DMS 273 (cell line): Measurements from ENCODE around the gene SECTM1.
A peak's percentile ranks its signal among the peaks of the same experiment; 100 is the strongest.

Experiments used
- DNase-seq: peaks from one replicate; lab custom pipeline; 2025; ENCODE audit not compliant: unreplicated experiment; lab: John Stamatoyannopoulos, UW

The SECTM1 gene

GRCh38 chr17:82282239-82283207, 51.0 kb downstream of the SECTM1 start:
- DNase-seq: no peak

DNA sequence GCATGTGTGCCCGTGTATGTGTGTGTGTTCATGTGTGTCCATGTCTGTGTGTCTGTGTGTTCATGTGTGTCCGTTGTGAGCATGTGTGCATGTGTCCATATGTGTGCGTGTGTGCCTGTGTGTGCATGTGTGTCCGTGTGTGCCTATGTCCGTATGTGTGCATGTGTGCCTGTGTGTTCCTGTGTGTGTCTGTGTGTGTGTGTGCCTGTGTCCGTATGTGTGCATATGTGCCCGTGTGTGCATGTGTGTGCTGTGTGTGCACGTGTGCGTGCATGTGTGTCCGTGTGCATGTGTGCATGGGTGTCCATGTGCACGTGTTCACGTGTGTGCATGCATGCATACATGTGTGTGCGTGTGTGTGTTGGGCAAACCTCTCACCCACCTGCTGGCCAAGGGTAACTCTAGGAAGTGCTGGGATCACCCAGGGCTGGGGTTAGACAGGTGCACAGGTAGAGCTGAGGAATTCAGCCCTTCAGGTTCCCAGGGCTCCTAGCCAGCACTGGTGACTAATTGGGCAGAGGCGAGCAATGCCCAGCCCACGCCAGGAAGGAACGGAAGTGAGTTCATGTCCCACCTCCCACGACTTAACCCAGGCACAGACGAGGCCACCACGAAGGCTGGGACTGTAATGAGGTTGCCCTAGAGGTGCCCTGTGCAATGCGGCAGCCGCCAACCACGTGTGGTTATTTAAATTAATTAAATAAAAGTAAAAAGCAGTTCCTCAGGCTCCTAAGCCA, 51.9 kb downstream of the SECTM1 start:
- no peak for DNase-seq

DNA sequence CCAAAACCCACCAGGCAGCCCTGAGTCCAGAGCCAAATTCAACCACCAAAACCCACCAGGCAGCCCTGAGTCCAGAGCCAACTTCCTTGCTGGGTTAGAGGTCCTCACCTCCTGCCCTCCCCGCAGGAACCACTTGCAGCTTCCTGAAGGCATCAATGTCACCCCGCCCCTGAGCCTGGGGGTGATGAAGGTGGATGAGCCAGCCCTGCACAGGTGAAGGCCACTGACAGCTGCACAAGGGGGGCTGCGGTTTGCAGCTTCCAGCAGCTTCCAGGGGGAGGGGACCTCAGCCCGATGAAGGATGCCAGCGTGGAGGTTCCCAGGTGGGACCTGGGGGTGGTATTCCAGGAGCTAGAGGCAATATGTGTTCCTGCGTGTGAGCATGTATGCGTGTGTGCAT, 52.5 kb downstream of the SECTM1 start:
- DNase-seq: no peak

DNA sequence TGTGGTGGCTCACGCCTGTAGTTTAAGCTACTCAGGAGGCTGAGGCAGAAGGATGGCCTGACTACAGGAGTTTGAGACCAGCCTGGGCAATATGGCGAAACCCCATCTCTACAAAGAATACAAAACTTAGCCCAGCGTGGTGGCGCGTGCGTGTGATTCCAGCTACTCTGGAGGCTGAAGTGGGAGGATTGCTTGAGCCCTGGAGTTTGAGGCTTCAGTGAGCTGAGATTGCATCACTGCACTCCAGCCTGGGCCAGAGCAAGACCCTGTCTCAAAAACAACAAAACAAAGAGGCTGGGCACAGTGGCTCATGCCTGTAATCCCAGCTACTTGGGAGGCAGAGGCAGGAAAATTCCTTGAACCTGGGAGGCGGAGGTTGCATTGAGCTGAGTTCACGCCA, 53.0 kb downstream of the SECTM1 start:
- DNase-seq: no peak

- no peak for DNase-seq
These were observed 54.7 kb downstream of the SECTM1 start for GRCh38 chr17:82278786-82279391.

DNA sequence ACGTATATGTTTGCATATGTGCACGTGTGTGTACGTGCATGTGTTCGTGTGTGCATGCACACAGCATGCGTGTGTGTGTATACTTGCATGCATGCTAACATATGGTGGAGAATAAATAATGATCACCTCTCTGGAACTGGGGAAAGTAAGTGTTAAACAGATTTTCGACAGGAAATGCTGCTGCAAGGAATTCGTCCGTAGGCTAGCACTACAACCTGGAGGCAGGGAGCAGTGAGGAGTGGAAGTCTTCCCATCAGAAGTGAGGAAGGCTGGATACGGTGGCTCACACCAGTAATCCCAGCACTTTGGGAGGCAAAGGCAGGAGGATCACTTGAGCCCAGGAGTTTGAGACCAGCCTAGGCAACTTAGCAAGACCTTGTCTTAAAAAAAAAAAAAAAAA, 55.3 kb downstream of the SECTM1 start:
- no peak for DNase-seq

GRCh38 chr17:82277851-82278250, 55.7 kb downstream of the SECTM1 start:
- DNase-seq: peak; percentile 74

GRCh38 chr17:82276938-82277337, 56.6 kb downstream of the SECTM1 start:
- no peak for DNase-seq

DNA sequence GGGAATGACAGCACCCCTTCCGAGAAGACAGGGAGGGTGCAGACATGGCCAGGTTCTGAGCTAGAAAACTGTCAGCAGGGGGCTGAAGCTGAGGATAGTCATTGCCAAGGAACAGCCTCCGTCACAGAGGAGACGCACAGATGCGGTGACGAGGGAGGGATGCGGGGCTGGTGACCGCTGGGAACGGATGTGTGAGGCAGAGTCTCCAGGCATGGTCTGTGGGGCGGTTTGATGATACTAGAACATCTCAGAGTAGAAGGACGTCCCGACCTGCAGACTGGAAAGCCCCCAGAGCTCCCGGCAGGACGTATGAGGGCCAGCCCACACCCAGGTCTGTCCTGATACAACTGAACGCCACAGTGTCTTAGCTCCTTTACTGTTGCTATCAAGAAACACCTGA, 58.2 kb downstream of the SECTM1 start:
- no peak for DNase-seq

GRCh38 chr17:82274134-82275020, 59.2 kb downstream of the SECTM1 start:
- DNase-seq: no peak

DNA sequence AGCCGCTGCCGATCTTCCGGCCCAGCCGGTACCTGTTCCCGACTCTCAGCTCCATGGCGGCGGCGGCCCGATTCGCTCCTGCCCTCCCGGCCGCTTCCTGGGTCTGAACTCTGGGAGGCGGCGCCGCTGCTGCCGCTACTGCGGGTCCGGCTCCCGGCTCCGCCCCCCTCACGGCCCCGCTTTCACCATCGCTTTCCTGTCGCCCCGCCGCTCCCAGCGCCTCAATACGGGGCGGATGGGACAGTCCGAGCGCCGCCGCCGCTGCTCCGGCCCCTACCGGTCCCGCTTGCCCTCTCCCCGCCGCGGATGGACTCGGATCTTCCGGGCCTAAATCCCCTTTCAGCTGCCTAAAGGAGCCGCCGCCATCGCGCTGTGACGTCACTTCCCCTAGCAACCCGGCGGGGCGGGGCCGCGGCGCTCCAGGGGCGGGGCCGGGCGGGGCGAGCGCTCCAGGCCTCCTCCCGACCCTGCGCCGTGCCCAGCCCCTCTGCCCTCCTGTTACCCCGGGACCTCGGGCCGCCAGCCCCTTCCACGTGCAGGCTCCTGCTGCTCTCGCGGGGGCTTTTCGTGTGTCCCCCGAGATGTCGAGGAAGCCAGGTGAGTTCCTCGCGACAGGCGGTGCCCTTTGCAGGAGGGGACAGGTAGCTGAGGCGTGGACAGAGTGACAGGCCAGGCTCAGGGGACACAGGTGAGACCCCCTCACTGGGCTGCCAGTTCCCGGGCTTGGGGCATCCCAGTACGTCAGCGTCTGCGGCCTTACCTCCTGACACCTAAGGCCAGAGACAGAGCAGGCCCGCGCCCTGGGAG, 60.0 kb downstream of the SECTM1 start, which contains the start of gene CSNK1D:
Gene CSNK1D (minus strand): TSS at position 374 of the 807 bp plus-strand sequence. CDS start 319 bp downstream, at position 55.
- peak; percentile 94 for DNase-seq

DNA sequence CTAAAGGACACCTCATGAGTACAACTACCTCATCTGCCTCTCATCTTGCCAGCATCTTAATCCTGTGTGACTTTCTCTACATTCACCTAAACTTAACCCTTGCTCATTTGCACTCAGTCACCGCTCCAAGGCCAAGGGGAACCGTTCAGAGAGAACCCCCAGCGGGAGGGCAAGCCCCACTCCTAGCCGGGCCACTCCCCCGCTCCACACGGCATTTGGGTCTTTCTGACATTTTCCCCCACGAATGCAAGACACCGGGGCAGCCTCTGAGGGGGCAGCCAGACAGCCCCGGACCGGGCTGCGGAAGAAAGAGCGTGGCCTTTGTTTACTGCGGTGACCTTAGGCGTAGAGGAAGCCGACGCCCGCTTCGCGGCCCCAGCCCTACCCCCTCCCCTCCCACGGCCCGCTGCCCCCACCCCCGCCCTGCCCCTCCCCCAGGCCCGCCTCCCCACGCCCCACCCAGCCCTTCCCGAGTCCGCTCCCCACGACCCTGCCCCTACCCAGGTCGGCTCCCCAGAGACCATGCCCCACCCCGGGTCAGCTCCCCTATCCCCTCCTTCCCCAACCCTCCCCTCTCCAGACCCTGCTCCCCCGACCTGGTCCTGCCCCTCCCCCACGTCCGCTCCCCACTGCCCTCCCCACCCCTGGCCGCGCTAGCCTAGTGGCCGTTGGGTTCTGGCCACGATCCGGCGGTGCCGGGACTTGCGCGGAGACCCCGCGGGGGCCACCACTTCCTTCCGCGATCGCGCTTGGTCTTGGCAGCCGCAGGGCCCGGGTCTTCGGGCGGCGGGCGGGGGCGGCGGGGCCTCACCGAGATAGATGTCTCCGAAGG, 60.9 kb downstream of the SECTM1 start:
- DNase-seq: peak; percentile 56

DNA sequence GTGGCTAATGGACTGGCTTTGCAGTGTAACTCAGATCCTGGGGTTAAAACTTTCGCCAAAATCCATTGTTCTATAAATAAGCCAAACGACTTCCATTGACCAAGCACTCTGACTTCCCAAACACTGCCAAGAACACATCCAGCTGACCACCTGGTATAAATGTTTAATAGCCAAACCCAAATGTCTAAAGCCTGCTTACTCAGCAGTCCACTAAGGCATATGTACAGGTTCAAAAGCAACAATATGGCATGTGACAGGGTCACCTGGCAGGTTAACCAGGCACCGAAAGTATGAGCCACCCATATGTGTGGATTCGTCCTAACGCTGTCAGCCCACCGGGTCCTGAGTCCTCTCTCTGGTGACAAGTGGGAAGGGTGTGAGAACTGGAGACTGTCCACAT, 62.2 kb downstream of the SECTM1 start:
- DNase-seq: no peak
